K562 (cell line): ENCODE measurements around the gene XBP1. TPM values are rescaled to one million over a fixed set of nuclear protein-coding genes. Genes with fewer than 3 reads are reported as not detected.

Source experiments
- ETV6 ChIP-seq, 3 experiments: fragments of 150-350 bp in 1 of 3; sonication (generic) in 1 of 3; formaldehyde crosslinking in 1 of 3; IDR thresholded peaks; 2 replicates each; pipeline versions ENCODE4 v1.6.1 to v1.8.0; 2014 to 2022; ENCODE audit warnings: borderline replicate concordance in 2 of 3, low read depth in 2 of 3, antibody characterized with exemption in 1 of 3, low read length in 1 of 3, mild to moderate bottlenecking in 1 of 3, missing genetic modification reagents in 1 of 3
- GATA2 ChIP-seq: sonication (generic); formaldehyde crosslinking; IDR thresholded peaks from 2 replicates; pipeline ENCODE4 v1.4.0; 2020; ENCODE audit warnings: mild to moderate bottlenecking, missing genetic modification reagents
- MAFG ChIP-seq: fragments of 450-650 bp; conservative IDR thresholded peaks from 2 replicates; pipeline ENCODE4 v1.6.1; 2016; ENCODE audit warnings: missing genetic modification characterization, missing compliant biosample characterization
- MED1 ChIP-seq: sonication (generic); formaldehyde crosslinking; IDR thresholded peaks from 2 replicates; pipeline ENCODE4 v1.8.1; 2023; ENCODE audit warnings: missing genetic modification reagents, borderline replicate concordance
- MEIS2 ChIP-seq: fragments of 450-650 bp; IDR thresholded peaks from 2 replicates; pipeline ENCODE4 v1.6.1; 2014; ENCODE audit warnings: mild to moderate bottlenecking; ENCODE audit not compliant: partially characterized antibody
- NCOA1 ChIP-seq: fragments of 450-650 bp; IDR thresholded peaks from 2 replicates; pipeline ENCODE4 v1.6.1; 2016; ENCODE audit warnings: low read depth
- SOX6 ChIP-seq: fragments of 450-650 bp; IDR thresholded peaks from 2 replicates; pipeline ENCODE4 v1.6.1; 2014; ENCODE audit warnings: mild to moderate bottlenecking
- TBP ChIP-seq: optimal IDR thresholded peaks from 2 replicates; pipeline ENCODE3; 2011; ENCODE audit warnings: low read depth, low read length, improper control_type of control experiment
- ZFP36 ChIP-seq: fragments of 150-350 bp; IDR thresholded peaks from 2 replicates; pipeline ENCODE4 v1.6.1; 2018; ENCODE audit warnings: low read length, low read depth; ENCODE audit not compliant: partially characterized antibody
- ZNF217 ChIP-seq: sonication (generic); formaldehyde crosslinking; IDR thresholded peaks from 2 replicates; pipeline ENCODE4 v1.8.0; 2022; ENCODE audit warnings: mild to moderate bottlenecking, missing genetic modification reagents
- polyA plus RNA-seq, 8 experiments: library from polyadenylated mRNA; depleted of rRNA in 4 of 8; stranded (reverse) in 5 of 8; unstranded in 3 of 8; fragments of >200 nt; fragmentation: Nextera tagmentation in 2 of 8; fragmentation: Illumina TruSeq in 1 of 8; extraction: Ambion mirVana in 2 of 8; extraction: Trizol in 1 of 8; gene quantifications; 2 replicates each; pipeline versions ENCODE4 v1.2.1 to v1.2.3, GENCODE V29; 2011 to 2014; ENCODE audit warnings: inconsistent platforms in 1 of 8, missing spikeins in 1 of 8
- total RNA-seq, 7 experiments: library from RNA; depleted of rRNA in 6 of 7; stranded (reverse); fragments of >200 nt in 6 of 7; fragmentation: Illumina TruSeq in 2 of 7; extraction: Trizol in 2 of 7; gene quantifications; 2 replicates each; pipeline versions ENCODE4 v1.2.1 to v1.2.3, GENCODE V29; 2011 to 2021; ENCODE audit warnings: low replicate concordance in 1 of 7
- TF ChIP-seq, protein P1 (sequence below): sonication (generic); formaldehyde crosslinking; IDR thresholded peaks from 2 replicates; pipeline ENCODE4 v1.9.0; 2022; ENCODE audit warnings: mild to moderate bottlenecking, missing genetic modification reagents
- TF ChIP-seq, protein P2 (sequence below): fragments of 450-650 bp; IDR thresholded peaks from 2 replicates; pipeline ENCODE4 v1.6.1; 2016
- TF ChIP-seq, protein P3 (sequence below): sonication (generic); formaldehyde crosslinking; IDR thresholded peaks from 2 replicates; pipeline ENCODE4 v1.8.1; 2023; ENCODE audit warnings: missing genetic modification reagents, mild to moderate bottlenecking, borderline replicate concordance
- TF ChIP-seq, protein P4 (sequence below): sonication (generic); formaldehyde crosslinking; IDR thresholded peaks from 2 replicates; pipeline ENCODE4 v1.8.0; 2022; ENCODE audit warnings: missing genetic modification reagents, mild to moderate bottlenecking, borderline replicate concordance

Gene XBP1
- total and polyA plus RNA-seq, 9 of the 15 experiments (the other 6 are each of a cell fraction or from before 2014, with no cell fraction given) = 25.0 to 218 (median 94.6) TPM

DNA sequence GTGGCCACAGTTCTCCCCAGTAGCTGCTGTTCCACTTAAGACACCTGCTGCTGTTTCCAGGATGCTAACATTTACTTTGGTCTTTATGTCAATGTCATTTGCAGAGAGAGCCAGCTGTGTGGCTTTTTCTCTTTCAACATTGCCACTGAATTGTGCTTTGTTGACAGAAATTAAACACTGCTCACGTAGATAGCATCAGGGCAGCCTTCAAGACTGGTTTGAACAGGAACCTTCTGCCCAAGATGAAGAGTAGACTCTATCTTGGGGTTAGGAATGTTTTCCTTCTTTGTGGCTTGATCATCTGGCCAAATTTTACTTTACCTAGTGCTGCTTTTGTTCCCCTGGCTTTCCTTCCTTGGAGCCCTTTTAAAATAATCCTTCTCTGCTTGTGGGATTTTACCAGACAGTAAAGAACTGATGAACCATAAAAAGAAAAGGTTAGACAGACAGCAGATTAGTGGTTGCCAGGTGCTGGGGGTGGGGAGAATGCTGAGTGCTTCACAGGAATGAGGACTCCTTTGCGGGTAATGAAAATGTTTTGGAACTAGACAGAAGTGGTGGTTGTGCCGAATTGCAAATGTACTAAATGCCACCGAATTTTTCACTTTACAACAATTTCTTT, 22.7 kb upstream of the XBP1 start (continued):
- TF ChIP-seq, protein P1, sequence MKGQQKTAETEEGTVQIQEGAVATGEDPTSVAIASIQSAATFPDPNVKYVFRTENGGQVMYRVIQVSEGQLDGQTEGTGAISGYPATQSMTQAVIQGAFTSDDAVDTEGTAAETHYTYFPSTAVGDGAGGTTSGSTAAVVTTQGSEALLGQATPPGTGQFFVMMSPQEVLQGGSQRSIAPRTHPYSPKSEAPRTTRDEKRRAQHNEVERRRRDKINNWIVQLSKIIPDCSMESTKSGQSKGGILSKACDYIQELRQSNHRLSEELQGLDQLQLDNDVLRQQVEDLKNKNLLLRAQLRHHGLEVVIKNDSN (CRISPR knock-in tag) = no peak
- TF ChIP-seq ETV6 (IDR thresholded peaks at IDR 0.05; ENCODE audit: borderline replicate concordance in 1 of 2, low read depth in 2 of 2, low read length in 1 of 2) (no peak), ETV6 (CRISPR knock-in tag; IDR thresholded peaks at IDR 0.05; ENCODE audit: borderline replicate concordance) (no peak), TBP (no peak), MAFG (tag) (peak; percentile 58), MED1 (CRISPR knock-in tag) (no peak), ZNF217 (no peak), SOX6 (peak; percentile 35; the same call in 1 of the 2 replicates), GATA2 (CRISPR knock-in tag) (peak; percentile 44; the same call in 1 of the 2 replicates), ZFP36 (peak; percentile 21), NCOA1 (no peak), MEIS2 (peak; percentile 63)
- TF ChIP-seq, protein P2, sequence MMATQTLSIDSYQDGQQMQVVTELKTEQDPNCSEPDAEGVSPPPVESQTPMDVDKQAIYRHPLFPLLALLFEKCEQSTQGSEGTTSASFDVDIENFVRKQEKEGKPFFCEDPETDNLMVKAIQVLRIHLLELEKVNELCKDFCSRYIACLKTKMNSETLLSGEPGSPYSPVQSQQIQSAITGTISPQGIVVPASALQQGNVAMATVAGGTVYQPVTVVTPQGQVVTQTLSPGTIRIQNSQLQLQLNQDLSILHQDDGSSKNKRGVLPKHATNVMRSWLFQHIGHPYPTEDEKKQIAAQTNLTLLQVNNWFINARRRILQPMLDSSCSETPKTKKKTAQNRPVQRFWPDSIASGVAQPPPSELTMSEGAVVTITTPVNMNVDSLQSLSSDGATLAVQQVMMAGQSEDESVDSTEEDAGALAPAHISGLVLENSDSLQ = 0 out of 2 replicates have a peak, but pooled peaks have one; percentile 16
- TF ChIP-seq, protein P3, sequence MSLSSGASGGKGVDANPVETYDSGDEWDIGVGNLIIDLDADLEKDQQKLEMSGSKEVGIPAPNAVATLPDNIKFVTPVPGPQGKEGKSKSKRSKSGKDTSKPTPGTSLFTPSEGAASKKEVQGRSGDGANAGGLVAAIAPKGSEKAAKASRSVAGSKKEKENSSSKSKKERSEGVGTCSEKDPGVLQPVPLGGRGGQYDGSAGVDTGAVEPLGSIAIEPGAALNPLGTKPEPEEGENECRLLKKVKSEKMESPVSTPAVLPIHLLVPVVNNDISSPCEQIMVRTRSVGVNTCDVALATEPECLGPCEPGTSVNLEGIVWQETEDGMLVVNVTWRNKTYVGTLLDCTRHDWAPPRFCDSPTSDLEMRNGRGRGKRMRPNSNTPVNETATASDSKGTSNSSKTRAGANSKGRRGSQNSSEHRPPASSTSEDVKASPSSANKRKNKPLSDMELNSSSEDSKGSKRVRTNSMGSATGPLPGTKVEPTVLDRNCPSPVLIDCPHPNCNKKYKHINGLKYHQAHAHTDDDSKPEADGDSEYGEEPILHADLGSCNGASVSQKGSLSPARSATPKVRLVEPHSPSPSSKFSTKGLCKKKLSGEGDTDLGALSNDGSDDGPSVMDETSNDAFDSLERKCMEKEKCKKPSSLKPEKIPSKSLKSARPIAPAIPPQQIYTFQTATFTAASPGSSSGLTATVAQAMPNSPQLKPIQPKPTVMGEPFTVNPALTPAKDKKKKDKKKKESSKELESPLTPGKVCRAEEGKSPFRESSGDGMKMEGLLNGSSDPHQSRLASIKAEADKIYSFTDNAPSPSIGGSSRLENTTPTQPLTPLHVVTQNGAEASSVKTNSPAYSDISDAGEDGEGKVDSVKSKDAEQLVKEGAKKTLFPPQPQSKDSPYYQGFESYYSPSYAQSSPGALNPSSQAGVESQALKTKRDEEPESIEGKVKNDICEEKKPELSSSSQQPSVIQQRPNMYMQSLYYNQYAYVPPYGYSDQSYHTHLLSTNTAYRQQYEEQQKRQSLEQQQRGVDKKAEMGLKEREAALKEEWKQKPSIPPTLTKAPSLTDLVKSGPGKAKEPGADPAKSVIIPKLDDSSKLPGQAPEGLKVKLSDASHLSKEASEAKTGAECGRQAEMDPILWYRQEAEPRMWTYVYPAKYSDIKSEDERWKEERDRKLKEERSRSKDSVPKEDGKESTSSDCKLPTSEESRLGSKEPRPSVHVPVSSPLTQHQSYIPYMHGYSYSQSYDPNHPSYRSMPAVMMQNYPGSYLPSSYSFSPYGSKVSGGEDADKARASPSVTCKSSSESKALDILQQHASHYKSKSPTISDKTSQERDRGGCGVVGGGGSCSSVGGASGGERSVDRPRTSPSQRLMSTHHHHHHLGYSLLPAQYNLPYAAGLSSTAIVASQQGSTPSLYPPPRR = no peak
- TF ChIP-seq, protein P4, sequence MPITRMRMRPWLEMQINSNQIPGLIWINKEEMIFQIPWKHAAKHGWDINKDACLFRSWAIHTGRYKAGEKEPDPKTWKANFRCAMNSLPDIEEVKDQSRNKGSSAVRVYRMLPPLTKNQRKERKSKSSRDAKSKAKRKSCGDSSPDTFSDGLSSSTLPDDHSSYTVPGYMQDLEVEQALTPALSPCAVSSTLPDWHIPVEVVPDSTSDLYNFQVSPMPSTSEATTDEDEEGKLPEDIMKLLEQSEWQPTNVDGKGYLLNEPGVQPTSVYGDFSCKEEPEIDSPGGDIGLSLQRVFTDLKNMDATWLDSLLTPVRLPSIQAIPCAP = no peak
